Activated CD4-positive, alpha-beta T cell treated with anti-CD3 and anti-CD28 coated beads for 36 hours (primary cell): ENCODE data around the gene UGT2B15. TPM values are rescaled to one million over a fixed set of nuclear protein-coding genes. Genes with fewer than 3 reads are reported as not detected.
"Not testable (repeated sequence)": the region's sequence is repeated elsewhere in the genome, so short reads cannot be mapped to it uniquely, and the experiment has no call there.

Experiments
- ATAC-seq: fragments of 200-7000 bp; cut with Tn5 transposase; one replicate; pipeline ENCODE4 v1.10.0; 2021; ENCODE audit warnings: mild to moderate bottlenecking, moderate library complexity
- CTCF ChIA-PET: fragments of 350-600 bp; sonication (Branson Sonifier 250); formaldehyde crosslinking; loops from one replicate; lab custom pipeline; 2021; ENCODE audit warnings: antibody characterized with exemption; lab: Charles Lee
- POLR2A ChIA-PET: fragments of 350-600 bp; sonication (Branson Sonifier 250); formaldehyde crosslinking; loops from one replicate; lab custom pipeline; 2021; ENCODE audit warnings: antibody characterized with exemption, inconsistent platforms; lab: Charles Lee
- DNase-seq: peaks from one replicate; pipeline ENCODE4 v3.0.0-alpha.2; 2020
- H3K27ac Mint-ChIP-seq: one replicate; pipeline ENCODE4 v1.8.0; 2021; ENCODE audit warnings: mixed read lengths
- H3K27me3 Mint-ChIP-seq: one replicate; pipeline ENCODE4 v1.8.0; 2021; ENCODE audit warnings: mixed read lengths
- H3K36me3 Mint-ChIP-seq: one replicate; pipeline ENCODE4 v1.8.0; 2021; ENCODE audit warnings: low read depth, mixed read lengths
- H3K4me1 Mint-ChIP-seq: one replicate; pipeline ENCODE4 v1.8.0; 2021; ENCODE audit warnings: mixed read lengths
- H3K4me3 Mint-ChIP-seq: one replicate; pipeline ENCODE4 v1.8.0; 2021; ENCODE audit warnings: mild to moderate bottlenecking, moderate library complexity, mixed read lengths
- H3K9me3 Mint-ChIP-seq: one replicate; pipeline ENCODE4 v1.8.0; 2021; ENCODE audit warnings: low read depth, mixed read lengths
- intact Hi-C, 2 experiments: fragments of 100-400 bp; cut with DNase I in 1 of 2; cut with micrococcal nuclease in 1 of 2; formaldehyde crosslinking; loops; one replicate each; pipeline versions ENCODE4 v1.14.2 to v1.15.1; 2022 to 2024; cut with DNase I, micrococcal nuclease
- total RNA-seq, 2 experiments: library from RNA; stranded (reverse); gene quantifications; one replicate each; pipeline ENCODE4 v1.2.3, GENCODE V29; 2021

UGT2B15 gene
- total RNA-seq, 2 experiments from 2014 or later: not detected

GRCh38 chr4:68681298-68681697 is 10.8 kb upstream of the UGT2B15 start:
- H3K4me1 Mint-ChIP-seq, H3K9me3 Mint-ChIP-seq, CTCF ChIA-PET, H3K27ac Mint-ChIP-seq, H3K27me3 Mint-ChIP-seq, intact Hi-C loops, DNase-seq, ATAC-seq, H3K36me3 Mint-ChIP-seq, POLR2A ChIA-PET, H3K4me3 Mint-ChIP-seq: not testable (repeated sequence)

GRCh38 chr4:68673143-68673542 is 2.7 kb upstream of the UGT2B15 start:
- ChIA-PET POLR2A (no interaction called here), CTCF (no interaction called here)
- H3K27ac Mint-ChIP-seq: no peak overlapping the region
- H3K4me3 Mint-ChIP-seq: no peak overlapping the region
- intact Hi-C loops: no loop called here
- H3K4me1 Mint-ChIP-seq: no peaks in the 10 kb centered on the region
- H3K27me3 Mint-ChIP-seq: no peaks in the 10 kb centered on the region
- DNase-seq (no peak), ATAC-seq (no peak)
- no peaks in the 10 kb centered on the region for H3K9me3 Mint-ChIP-seq
- H3K36me3 Mint-ChIP-seq: no peaks in the 10 kb centered on the region

GRCh38 chr4:68671217-68671616 is 765 bp upstream of the UGT2B15 start:
- H3K4me3 Mint-ChIP-seq, H3K36me3 Mint-ChIP-seq, H3K27me3 Mint-ChIP-seq, H3K4me1 Mint-ChIP-seq, DNase-seq, POLR2A ChIA-PET, H3K27ac Mint-ChIP-seq, ATAC-seq, intact Hi-C loops, H3K9me3 Mint-ChIP-seq: not testable (repeated sequence)
- CTCF ChIA-PET: interaction anchor here (0.7 kb wide), 1 partner anchor 221 kb away, joined by 3 read pairs; no protein-coding TSS in a partner anchor

DNA sequence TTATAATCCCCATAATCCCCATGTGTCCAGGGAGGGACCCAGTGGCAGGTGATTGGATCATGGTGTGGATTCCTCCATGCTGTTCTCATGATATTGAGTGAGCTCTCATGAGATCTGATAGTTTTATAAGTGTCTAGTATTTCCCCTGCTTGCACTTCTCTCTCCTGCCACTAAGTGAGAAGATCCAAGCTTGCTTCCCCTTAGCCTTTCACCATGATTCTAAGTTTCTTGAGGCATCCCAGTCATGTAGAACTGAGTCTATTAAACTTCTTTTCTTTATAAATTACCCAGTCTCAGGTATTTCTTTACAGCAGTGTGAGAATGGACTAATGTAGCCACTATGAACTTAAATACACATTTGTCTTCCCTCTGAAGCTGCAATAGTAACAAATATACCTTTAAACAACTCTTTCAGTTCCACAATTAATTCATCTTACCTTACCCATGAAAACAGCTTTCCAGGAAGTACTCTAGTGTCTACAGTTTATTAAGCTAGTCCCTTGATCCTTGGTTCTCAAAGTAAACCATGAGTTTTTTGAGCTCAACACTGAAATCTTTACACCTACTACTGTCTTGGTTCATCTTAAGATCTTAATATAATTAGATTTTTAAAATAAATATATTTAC is 1.8 kb downstream of the UGT2B15 start:
- POLR2A ChIA-PET, H3K36me3 Mint-ChIP-seq, CTCF ChIA-PET, H3K27me3 Mint-ChIP-seq, H3K27ac Mint-ChIP-seq, ATAC-seq, intact Hi-C loops, H3K4me3 Mint-ChIP-seq, H3K9me3 Mint-ChIP-seq, H3K4me1 Mint-ChIP-seq, DNase-seq: not testable (repeated sequence)

GRCh38 chr4:68667551-68667950 is 2.9 kb downstream of the UGT2B15 start:
- H3K36me3 Mint-ChIP-seq, H3K27ac Mint-ChIP-seq, intact Hi-C loops, DNase-seq, H3K27me3 Mint-ChIP-seq, H3K4me1 Mint-ChIP-seq, CTCF ChIA-PET, ATAC-seq, H3K4me3 Mint-ChIP-seq, H3K9me3 Mint-ChIP-seq, POLR2A ChIA-PET: not testable (repeated sequence)

DNA sequence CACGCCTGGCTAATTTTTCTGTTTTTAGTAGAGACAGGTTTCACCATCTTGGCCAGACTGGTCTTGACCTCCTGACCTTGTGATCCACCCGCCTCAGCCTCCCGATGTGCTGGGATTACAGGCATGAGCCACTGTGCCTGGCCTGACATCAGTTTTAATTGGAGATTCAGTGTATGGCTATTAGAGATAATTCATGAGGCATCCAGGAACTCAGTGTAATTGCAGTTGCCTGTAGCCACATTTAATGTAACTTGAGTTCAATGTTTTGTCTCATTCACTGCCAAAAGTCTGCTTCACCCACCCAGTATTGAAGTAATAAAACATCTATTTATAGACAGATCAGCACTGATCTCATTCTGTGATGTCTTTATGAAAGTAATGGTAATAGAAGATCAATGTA is 5.7 kb downstream of the UGT2B15 start:
- H3K9me3 Mint-ChIP-seq, H3K36me3 Mint-ChIP-seq, H3K4me3 Mint-ChIP-seq, DNase-seq, ATAC-seq, POLR2A ChIA-PET, CTCF ChIA-PET, intact Hi-C loops, H3K4me1 Mint-ChIP-seq, H3K27me3 Mint-ChIP-seq, H3K27ac Mint-ChIP-seq: not testable (repeated sequence)

GRCh38 chr4:68662836-68663574 is 7.4 kb downstream of the UGT2B15 start:
- H3K9me3 Mint-ChIP-seq, POLR2A ChIA-PET, CTCF ChIA-PET, H3K27me3 Mint-ChIP-seq, ATAC-seq, DNase-seq, intact Hi-C loops, H3K4me3 Mint-ChIP-seq, H3K4me1 Mint-ChIP-seq, H3K27ac Mint-ChIP-seq, H3K36me3 Mint-ChIP-seq: not testable (repeated sequence)

- Mint-ChIP-seq H3K4me1 (no peaks in the 10 kb centered on the region), H3K9me3 (no peaks in the 10 kb centered on the region), H3K27ac (no peak overlapping the region), H3K27me3 (no peaks in the 10 kb centered on the region), H3K36me3 (no peaks in the 10 kb centered on the region), H3K4me3 (no peak overlapping the region)
- ChIA-PET POLR2A (no interaction called here), CTCF (no interaction called here)
- no peak for ATAC-seq
- no peak for DNase-seq
- intact Hi-C loops: no loop called here
These were observed 11.8 kb downstream of the UGT2B15 start for GRCh38 chr4:68658672-68659071.

GRCh38 chr4:68657022-68657594 is 13.3 kb downstream of the UGT2B15 start:
- H3K4me3 Mint-ChIP-seq, DNase-seq, POLR2A ChIA-PET, H3K9me3 Mint-ChIP-seq, H3K27ac Mint-ChIP-seq, H3K36me3 Mint-ChIP-seq, ATAC-seq, intact Hi-C loops, CTCF ChIA-PET, H3K27me3 Mint-ChIP-seq, H3K4me1 Mint-ChIP-seq: not testable (repeated sequence)

GRCh38 chr4:68656445-68656973 is 13.9 kb downstream of the UGT2B15 start:
- H3K4me1 Mint-ChIP-seq, H3K36me3 Mint-ChIP-seq, H3K27me3 Mint-ChIP-seq, CTCF ChIA-PET, intact Hi-C loops, H3K27ac Mint-ChIP-seq, DNase-seq, H3K4me3 Mint-ChIP-seq, H3K9me3 Mint-ChIP-seq, ATAC-seq, POLR2A ChIA-PET: not testable (repeated sequence)

DNA sequence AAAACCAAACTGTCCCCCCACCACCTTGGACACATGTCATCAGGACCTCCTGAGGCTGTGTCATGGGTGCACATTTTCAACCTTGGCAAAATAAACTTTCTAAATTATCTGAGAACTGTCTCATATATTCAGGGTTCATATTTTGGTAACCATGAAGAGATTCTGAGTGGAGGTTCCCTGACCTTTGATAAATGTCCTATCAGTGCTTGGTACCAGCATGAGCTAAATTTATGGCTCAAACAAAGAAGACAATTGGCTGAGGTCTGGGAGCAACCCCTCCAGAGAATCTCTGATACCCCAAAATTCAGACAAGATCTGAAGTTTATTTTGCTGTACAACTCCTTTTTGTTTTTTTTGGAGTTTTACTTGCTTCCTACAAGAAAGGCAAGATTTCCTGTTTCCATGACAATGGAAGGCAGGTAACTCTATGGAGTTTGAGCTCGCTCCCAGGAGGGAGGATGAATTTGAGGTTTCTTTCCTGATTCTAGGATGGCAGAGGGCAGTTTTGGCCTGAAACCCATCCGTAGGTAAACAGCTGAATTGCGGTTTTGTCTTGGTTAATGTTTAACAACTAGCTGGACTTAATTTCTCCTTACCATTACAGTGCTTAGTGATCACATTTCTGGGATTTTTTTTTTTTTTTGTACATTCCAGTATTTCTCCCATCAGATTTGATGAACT is 14.5 kb downstream of the UGT2B15 start:
- Mint-ChIP-seq H3K27ac (no peak overlapping the region), H3K36me3 (no peaks in the 10 kb centered on the region), H3K4me1 (no peaks in the 10 kb centered on the region), H3K27me3 (no peaks in the 10 kb centered on the region), H3K4me3 (no peak overlapping the region), H3K9me3 (no peaks in the 10 kb centered on the region)
- intact Hi-C loops: no loop called here
- ATAC-seq: no peak
- CTCF ChIA-PET: interaction anchor here (0.8 kb wide), 1 partner anchor 18 kb away, joined by 3 read pairs; no protein-coding TSS in a partner anchor
- DNase-seq: no peak
- POLR2A ChIA-PET: no interaction called here
